ENCODE measurements around the gene NRP2. TPM values are rescaled to one million over a fixed set of nuclear protein-coding genes. Genes with fewer than 3 reads are reported as not detected.

NRP2 gene
- 25.5 and 31.0 TPM in 2 replicates for total RNA-seq (2021)
- percentile 71 among the genes with signal in this experiment for Bru-seq, nascent RNA
- percentile 53 among the genes with signal in this experiment for BruChase-seq, experiment 1, labeled RNA remaining after a 2-hour chase
- percentile 71 among the genes with signal in this experiment for BruChase-seq, experiment 2, labeled RNA remaining after a 6-hour chase
- long read RNA-seq, full-length matches to known transcripts = 5 of 18 reads
- long read RNA-seq, partial matches to known transcripts = 5 of 18 reads
- long read RNA-seq, other reads (novel, unspliced or antisense) = 8 of 18 reads

- ChIA-PET POLR2A (ENCODE audit: unreplicated experiment) (interaction anchor here (0.6 kb wide), 1 partner anchor 18 kb away, joined by 4 read pairs; no protein-coding TSS in a partner anchor), CTCF (interaction anchor here (0.7 kb wide), 1 partner anchor 382 kb away, joined by 4 read pairs; no protein-coding TSS in a partner anchor)
- H3K27ac ChIP-seq = peak within 1 kb of the TSS; percentile 41
- H3K36me3 ChIP-seq (ENCODE audit: low read depth) = no peaks in the 10 kb centered on the region
- H3K27me3 ChIP-seq (ENCODE audit: insufficient read depth, low read depth) = no peaks in the 10 kb centered on the region
- no peaks in the 10 kb centered on the region; the same call in 1 of the 2 replicates for H3K4me1 ChIP-seq (replicated peaks; ENCODE audit: insufficient read depth)
- H3F3A ChIP-seq (ENCODE audit: insufficient read depth, low read depth) = no peaks in the 10 kb centered on the region
- no TSS peak for BruUV-seq (replicated peaks)
- H4K20me1 ChIP-seq (ENCODE audit: insufficient read depth) = no peaks in the 10 kb centered on the region
- TF ChIP-seq EZH2 (IDR thresholded peaks at IDR 0.05; ENCODE audit: low read depth) (no peak), CTCF (conservative IDR thresholded peaks at IDR 0.05) (no peak)
- peaks cover 40% of the 10 kb centered on the region for H3K79me2 ChIP-seq (ENCODE audit: low read depth)
- H2AFZ ChIP-seq = peak within 1 kb of the TSS; percentile 82
- peak within 1 kb of the TSS; percentile 91 for H3K4me2 ChIP-seq
- H3K4me3 ChIP-seq = peak within 1 kb of the TSS; percentile 75
- H3K9me3 ChIP-seq (ENCODE audit: insufficient read depth, low read depth) = no peaks in the 10 kb centered on the region
- peak; percentile 60 to 74 for DNase-seq
- H3K9me2 ChIP-seq (ENCODE audit: insufficient read depth) = no peaks in the 10 kb centered on the region
- intact Hi-C loops (cut with micrococcal nuclease; ENCODE audit: unreplicated experiment) = loop anchor here (5.0 to 10.0 kb wide), 4 partner anchors 245 to 1420 kb away; partner anchors contain the start of gene PARD3B
Observed at GRCh38 chr2:205682239-205682970, at the start of gene NRP2. Gene NRP2, plus strand, starts transcription at chr2:205682501. Its CDS starts 790 bp downstream, at chr2:205683291.

GRCh38 chr2:205633994-205634393 is 48.3 kb upstream of the NRP2 start:
- no peaks in the 10 kb centered on the region for H3K9me3 ChIP-seq (ENCODE audit: insufficient read depth, low read depth)
- no peak overlapping the region for H3K4me3 ChIP-seq
- no peak overlapping the region for H3K27ac ChIP-seq
- H3K36me3 ChIP-seq (ENCODE audit: low read depth) = no peaks in the 10 kb centered on the region
- no peaks in the 10 kb centered on the region for H3F3A ChIP-seq (ENCODE audit: insufficient read depth, low read depth)
- no peaks in the 10 kb centered on the region for H3K79me2 ChIP-seq (ENCODE audit: low read depth)
- H3K27me3 ChIP-seq (ENCODE audit: insufficient read depth, low read depth) = no peaks in the 10 kb centered on the region
- H3K9me2 ChIP-seq (ENCODE audit: insufficient read depth) = no peaks in the 10 kb centered on the region
- no peak for DNase-seq
- CTCF ChIA-PET = no interaction called here
- intact Hi-C loops (cut with micrococcal nuclease; ENCODE audit: unreplicated experiment) = no loop called here
- TF ChIP-seq EZH2 (IDR thresholded peaks at IDR 0.05; ENCODE audit: low read depth) (no peak), CTCF (conservative IDR thresholded peaks at IDR 0.05) (no peak)
- no peak overlapping the region for H3K4me2 ChIP-seq
- no peaks in the 10 kb centered on the region for H4K20me1 ChIP-seq (ENCODE audit: insufficient read depth)
- BruUV-seq (replicated peaks) = no TSS peak
- POLR2A ChIA-PET (ENCODE audit: unreplicated experiment) = no interaction called here
- H2AFZ ChIP-seq = no peak overlapping the region
- no peaks in the 10 kb centered on the region for H3K4me1 ChIP-seq (replicated peaks; ENCODE audit: insufficient read depth)

GRCh38 chr2:205636549-205637319 is 45.6 kb upstream of the NRP2 start:
- Histone ChIP-seq H3K4me3 (no peak overlapping the region), H2AFZ (no peak overlapping the region), H3K9me3 (ENCODE audit: insufficient read depth, low read depth) (no peaks in the 10 kb centered on the region), H3F3A (ENCODE audit: insufficient read depth, low read depth) (no peaks in the 10 kb centered on the region), H3K36me3 (ENCODE audit: low read depth) (no peaks in the 10 kb centered on the region), H3K4me1 (replicated peaks; ENCODE audit: insufficient read depth) (no peaks in the 10 kb centered on the region), H3K4me2 (no peak overlapping the region), H4K20me1 (ENCODE audit: insufficient read depth) (no peaks in the 10 kb centered on the region), H3K27ac (no peak overlapping the region), H3K79me2 (ENCODE audit: low read depth) (no peaks in the 10 kb centered on the region), H3K9me2 (ENCODE audit: insufficient read depth) (no peaks in the 10 kb centered on the region), H3K27me3 (ENCODE audit: insufficient read depth, low read depth) (no peaks in the 10 kb centered on the region)
- CTCF ChIA-PET = no interaction called here
- BruUV-seq (replicated peaks) = no TSS peak
- DNase-seq = no peak
- TF ChIP-seq EZH2 (IDR thresholded peaks at IDR 0.05; ENCODE audit: low read depth) = no peak
- TF ChIP-seq CTCF (conservative IDR thresholded peaks at IDR 0.05) = no peak
- POLR2A ChIA-PET (ENCODE audit: unreplicated experiment) = no interaction called here
- intact Hi-C loops (cut with micrococcal nuclease; ENCODE audit: unreplicated experiment) = no loop called here

Measured in PC-9 (cell line).